ENCODE measurements around the gene PIEZO2.

Gene PIEZO2

GRCh38 chr18:11066038-11066437, 83.3 kb downstream of the PIEZO2 start:
- H3K4me1 ChIP-seq (ENCODE audit: insufficient read depth, low read length, severe bottlenecking), result no peaks in the 10 kb centered on the region
- no peaks in the 10 kb centered on the region for H3K9me2 ChIP-seq (ENCODE audit: low read depth, low read length)
- no peaks in the 10 kb centered on the region for H3K36me3 ChIP-seq (ENCODE audit: insufficient read depth, low read length)
- H3F3A ChIP-seq (ENCODE audit: insufficient read depth, low read length), result no peaks in the 10 kb centered on the region
- no peak overlapping the region for H3K27ac ChIP-seq (ENCODE audit: low read depth, low read length, poor library complexity, severe bottlenecking)
- no peaks in the 10 kb centered on the region; the same call in 1 of the 2 replicates for H3K27me3 ChIP-seq (ENCODE audit: insufficient read depth, low read length)
- no peaks in the 10 kb centered on the region for H4K20me1 ChIP-seq (ENCODE audit: insufficient read depth, low read length)
- no peak overlapping the region for H3K4me2 ChIP-seq (ENCODE audit: low read length)
- H3K4me3 ChIP-seq (ENCODE audit: low read depth, low read length, poor library complexity, severe bottlenecking), result no peak overlapping the region
- no peak overlapping the region for H3K9ac ChIP-seq (ENCODE audit: low read length)
- 0 out of 2 replicates have a peak, but pooled peaks cover 3% of the 10 kb centered on the region for H3K9me3 ChIP-seq (ENCODE audit: low read length)
- no peaks in the 10 kb centered on the region for H3K79me2 ChIP-seq (ENCODE audit: insufficient read depth, low read length)
- H2AFZ ChIP-seq (ENCODE audit: low read length), result no peak overlapping the region
- TF ChIP-seq CTCF (IDR thresholded peaks at IDR 0.05; ENCODE audit: low read length) (no peak), EZH2 (IDR thresholded peaks at IDR 0.05; ENCODE audit: borderline replicate concordance, low read length) (no peak)

DNA sequence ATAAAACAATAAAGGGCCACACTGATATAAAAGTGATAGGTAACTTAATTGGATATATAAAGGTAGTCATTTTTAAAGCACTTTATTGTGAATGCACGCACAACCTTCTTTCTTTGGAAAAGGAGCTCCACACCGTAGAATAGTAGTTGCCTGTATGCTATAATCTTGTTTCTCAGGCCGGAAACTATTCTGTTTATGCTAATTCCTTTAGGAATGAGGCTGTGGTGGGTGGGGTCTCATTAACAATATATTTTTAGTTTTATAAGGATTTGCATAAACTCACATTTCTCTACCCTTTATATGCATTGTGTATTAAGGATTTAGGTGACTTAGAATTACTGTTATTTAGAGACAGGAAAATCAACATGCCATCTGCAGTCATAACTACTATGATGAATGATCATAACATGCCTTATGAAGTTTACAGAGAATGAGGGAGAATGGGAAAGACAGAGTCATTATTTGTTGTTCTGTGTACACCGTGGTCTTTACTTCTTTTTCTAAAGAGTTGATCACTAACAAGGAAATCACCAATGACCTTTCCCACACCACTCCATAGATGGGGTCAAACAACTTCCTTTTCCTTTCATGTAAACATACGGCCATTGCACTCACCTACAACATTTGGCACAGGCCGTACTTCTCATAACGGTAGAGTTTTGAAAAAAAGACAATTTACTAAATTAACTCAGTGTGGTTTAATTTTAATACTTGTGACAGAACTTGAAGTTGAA, 84.5 kb downstream of the PIEZO2 start:
- Histone ChIP-seq H2AFZ (ENCODE audit: low read length) (no peak overlapping the region), H3K79me2 (ENCODE audit: insufficient read depth, low read length) (no peaks in the 10 kb centered on the region), H3K4me3 (ENCODE audit: low read depth, low read length, poor library complexity, severe bottlenecking) (no peak overlapping the region), H3K4me1 (ENCODE audit: insufficient read depth, low read length, severe bottlenecking) (no peaks in the 10 kb centered on the region), H3K9ac (ENCODE audit: low read length) (no peak overlapping the region), H3K9me2 (ENCODE audit: low read depth, low read length) (no peaks in the 10 kb centered on the region), H3K36me3 (ENCODE audit: insufficient read depth, low read length) (no peaks in the 10 kb centered on the region), H3F3A (ENCODE audit: insufficient read depth, low read length) (no peaks in the 10 kb centered on the region), H3K27ac (ENCODE audit: low read depth, low read length, poor library complexity, severe bottlenecking) (no peak overlapping the region), H3K4me2 (ENCODE audit: low read length) (no peak overlapping the region), H3K9me3 (ENCODE audit: low read length) (0 out of 2 replicates have a peak, but pooled peaks cover 3% of the 10 kb centered on the region), H3K27me3 (ENCODE audit: insufficient read depth, low read length) (no peaks in the 10 kb centered on the region; the same call in 1 of the 2 replicates), H4K20me1 (ENCODE audit: insufficient read depth, low read length) (no peaks in the 10 kb centered on the region)
- TF ChIP-seq CTCF (IDR thresholded peaks at IDR 0.05; ENCODE audit: low read length) (no peak), EZH2 (IDR thresholded peaks at IDR 0.05; ENCODE audit: borderline replicate concordance, low read length) (no peak)

GRCh38 chr18:11064106-11064505, 85.3 kb downstream of the PIEZO2 start:
- no peaks in the 10 kb centered on the region; the same call in 1 of the 2 replicates for H3K27me3 ChIP-seq (ENCODE audit: insufficient read depth, low read length)
- H3K9ac ChIP-seq (ENCODE audit: low read length), result no peak overlapping the region
- H3K27ac ChIP-seq (ENCODE audit: low read depth, low read length, poor library complexity, severe bottlenecking), result no peak overlapping the region
- TF ChIP-seq CTCF (IDR thresholded peaks at IDR 0.05; ENCODE audit: low read length), result no peak
- no peak for TF ChIP-seq EZH2 (IDR thresholded peaks at IDR 0.05; ENCODE audit: borderline replicate concordance, low read length)
- no peaks in the 10 kb centered on the region for H3K79me2 ChIP-seq (ENCODE audit: insufficient read depth, low read length)
- H3K4me1 ChIP-seq (ENCODE audit: insufficient read depth, low read length, severe bottlenecking), result no peaks in the 10 kb centered on the region
- no peaks in the 10 kb centered on the region for H3K36me3 ChIP-seq (ENCODE audit: insufficient read depth, low read length)
- H3K9me3 ChIP-seq (ENCODE audit: low read length), result 0 out of 2 replicates have a peak, but pooled peaks cover 3% of the 10 kb centered on the region
- no peaks in the 10 kb centered on the region for H3F3A ChIP-seq (ENCODE audit: insufficient read depth, low read length)
- H3K4me3 ChIP-seq (ENCODE audit: low read depth, low read length, poor library complexity, severe bottlenecking), result no peak overlapping the region
- H3K9me2 ChIP-seq (ENCODE audit: low read depth, low read length), result no peaks in the 10 kb centered on the region
- H4K20me1 ChIP-seq (ENCODE audit: insufficient read depth, low read length), result no peaks in the 10 kb centered on the region
- no peak overlapping the region for H3K4me2 ChIP-seq (ENCODE audit: low read length)
- H2AFZ ChIP-seq (ENCODE audit: low read length), result no peak overlapping the region

All from OCI-LY1 (cell line).